ENCODE measurements around the gene KRTAP2-2.
"Not testable (repeated sequence)": the region's sequence is repeated elsewhere in the genome, so short reads cannot be mapped to it uniquely, and the experiment has no call there.

KRTAP2-2 gene

GRCh38 chr17:41049110-41049509, 5.9 kb downstream of the KRTAP2-2 start:
- no peaks in the 10 kb centered on the region for H3K9me3 ChIP-seq (ENCODE audit: control insufficient read depth, insufficient read depth, low read length)
- no peaks in the 10 kb centered on the region for H3K79me2 ChIP-seq (ENCODE audit: control insufficient read depth, low read length)
- peaks cover 17% of the 10 kb centered on the region for H3K4me1 ChIP-seq (ENCODE audit: control insufficient read depth, low read length)
- H3K4me3 ChIP-seq (ENCODE audit: low read length), result no peak overlapping the region
- H3K4me2 ChIP-seq (ENCODE audit: low read length), result peak overlapping the region; percentile 26; the same call in 1 of the 2 replicates
- H3K36me3 ChIP-seq (ENCODE audit: control insufficient read depth, low read length), result no peaks in the 10 kb centered on the region
- H3K27me3 ChIP-seq (ENCODE audit: control insufficient read depth, low read length), result 0 out of 2 replicates have a peak, but pooled peaks cover 4% of the 10 kb centered on the region
- no peaks in the 10 kb centered on the region for H3F3A ChIP-seq (ENCODE audit: control insufficient read depth, insufficient read depth)
- H3K27ac ChIP-seq (ENCODE audit: low read depth, low read length), result no peak overlapping the region
- H4K20me1 ChIP-seq (ENCODE audit: control insufficient read depth, insufficient read depth, low read depth, low read length), result no peaks in the 10 kb centered on the region
- no peak for TF ChIP-seq CTCF (IDR thresholded peaks at IDR 0.05; ENCODE audit: low read depth, low read length, poor library complexity, severe bottlenecking)
- H3K9me2 ChIP-seq (replicated peaks; ENCODE audit: control insufficient read depth, low read length), result no peaks in the 10 kb centered on the region

GRCh38 chr17:41048441-41048840, 6.6 kb downstream of the KRTAP2-2 start:
- Histone ChIP-seq H3F3A (ENCODE audit: control insufficient read depth, insufficient read depth) (no peaks in the 10 kb centered on the region), H3K4me1 (ENCODE audit: control insufficient read depth, low read length) (peaks cover 17% of the 10 kb centered on the region), H4K20me1 (ENCODE audit: control insufficient read depth, insufficient read depth, low read depth, low read length) (no peaks in the 10 kb centered on the region), H3K9me3 (ENCODE audit: control insufficient read depth, insufficient read depth, low read length) (no peaks in the 10 kb centered on the region), H3K36me3 (ENCODE audit: control insufficient read depth, low read length) (no peaks in the 10 kb centered on the region), H3K9me2 (replicated peaks; ENCODE audit: control insufficient read depth, low read length) (no peaks in the 10 kb centered on the region), H3K4me3 (ENCODE audit: low read length) (no peak overlapping the region), H3K27me3 (ENCODE audit: control insufficient read depth, low read length) (0 out of 2 replicates have a peak, but pooled peaks cover 4% of the 10 kb centered on the region), H3K4me2 (ENCODE audit: low read length) (no peak overlapping the region), H3K79me2 (ENCODE audit: control insufficient read depth, low read length) (no peaks in the 10 kb centered on the region), H3K27ac (ENCODE audit: low read depth, low read length) (no peak overlapping the region)
- TF ChIP-seq EZH2phosphoT487 (IDR thresholded peaks at IDR 0.05; ENCODE audit: borderline replicate concordance, low read length) (no peak), CTCF (IDR thresholded peaks at IDR 0.05; ENCODE audit: low read depth, low read length, poor library complexity, severe bottlenecking) (no peak)

GRCh38 chr17:41046735-41047465, 8.1 kb downstream of the KRTAP2-2 start, which contains the start of gene KRTAP2-1:
TSS of gene KRTAP2-1 (minus strand) at chr17:41047316. CDS start at chr17:41047267, 49 bp downstream.
- H3K9me2 ChIP-seq (replicated peaks; ENCODE audit: control insufficient read depth, low read length); H3K27ac ChIP-seq (ENCODE audit: low read depth, low read length); H3K36me3 ChIP-seq (ENCODE audit: control insufficient read depth, low read length); H3K4me3 ChIP-seq (ENCODE audit: low read length); H3K79me2 ChIP-seq (ENCODE audit: control insufficient read depth, low read length); H4K20me1 ChIP-seq (ENCODE audit: control insufficient read depth, insufficient read depth, low read depth, low read length); H3K9me3 ChIP-seq (ENCODE audit: control insufficient read depth, insufficient read depth, low read length); H3K27me3 ChIP-seq (ENCODE audit: control insufficient read depth, low read length); H3K4me2 ChIP-seq (ENCODE audit: low read length); H3F3A ChIP-seq (ENCODE audit: control insufficient read depth, insufficient read depth): not testable (repeated sequence)
- peaks cover 17% of the 10 kb centered on the region for H3K4me1 ChIP-seq (ENCODE audit: control insufficient read depth, low read length)

GRCh38 chr17:41042953-41043352, 12.1 kb downstream of the KRTAP2-2 start:
- Histone ChIP-seq H3K36me3 (ENCODE audit: control insufficient read depth, low read length) (no peaks in the 10 kb centered on the region), H3K27ac (ENCODE audit: low read depth, low read length) (no peak overlapping the region), H3K79me2 (ENCODE audit: control insufficient read depth, low read length) (no peaks in the 10 kb centered on the region), H3F3A (ENCODE audit: control insufficient read depth, insufficient read depth) (no peaks in the 10 kb centered on the region), H3K9me3 (ENCODE audit: control insufficient read depth, insufficient read depth, low read length) (no peaks in the 10 kb centered on the region), H3K27me3 (ENCODE audit: control insufficient read depth, low read length) (no peaks in the 10 kb centered on the region; the same call in 1 of the 2 replicates), H3K4me2 (ENCODE audit: low read length) (no peak overlapping the region), H3K4me1 (ENCODE audit: control insufficient read depth, low read length) (peaks cover 8% of the 10 kb centered on the region), H4K20me1 (ENCODE audit: control insufficient read depth, insufficient read depth, low read depth, low read length) (no peaks in the 10 kb centered on the region), H3K9me2 (replicated peaks; ENCODE audit: control insufficient read depth, low read length) (no peaks in the 10 kb centered on the region), H3K4me3 (ENCODE audit: low read length) (no peak overlapping the region)
- TF ChIP-seq EZH2phosphoT487 (IDR thresholded peaks at IDR 0.05; ENCODE audit: borderline replicate concordance, low read length) (no peak), CTCF (IDR thresholded peaks at IDR 0.05; ENCODE audit: low read depth, low read length, poor library complexity, severe bottlenecking) (no peak)

GRCh38 chr17:41040783-41041571, 14.1 kb downstream of the KRTAP2-2 start, which contains the start of gene KRTAP1-1:
TSS of gene KRTAP1-1 (minus strand) at chr17:41041450. CDS start at chr17:41041397, 53 bp downstream.
- H3K9me2 ChIP-seq (replicated peaks; ENCODE audit: control insufficient read depth, low read length); H3K27ac ChIP-seq (ENCODE audit: low read depth, low read length): not testable (repeated sequence)

More at GRCh38 chr17:41040783-41041571, 14.1 kb downstream of the KRTAP2-2 start, which contains the start of gene KRTAP1-1:
- H3K9me3 ChIP-seq (ENCODE audit: control insufficient read depth, insufficient read depth, low read length); H4K20me1 ChIP-seq (ENCODE audit: control insufficient read depth, insufficient read depth, low read depth, low read length); H3K4me2 ChIP-seq (ENCODE audit: low read length); H3F3A ChIP-seq (ENCODE audit: control insufficient read depth, insufficient read depth); H3K4me3 ChIP-seq (ENCODE audit: low read length); H3K36me3 ChIP-seq (ENCODE audit: control insufficient read depth, low read length); H3K27me3 ChIP-seq (ENCODE audit: control insufficient read depth, low read length); H3K4me1 ChIP-seq (ENCODE audit: control insufficient read depth, low read length); H3K79me2 ChIP-seq (ENCODE audit: control insufficient read depth, low read length): not testable (repeated sequence)
